Posterior vena cava (tissue), 2 donors: ENCODE results near the gene ZFP91. TPM values are rescaled to one million over a fixed set of nuclear protein-coding genes. Genes with fewer than 3 reads are reported as not detected.

Experiments
- DNase-seq: peaks from one replicate; pipeline ENCODE4 v3.0.0-alpha.2; 2020; ENCODE audit warnings: low spot score
- intact Hi-C, 2 donors: fragments of 100-400 bp; cut with DNase I; formaldehyde crosslinking; loops; one replicate each; pipeline versions ENCODE4 v1.14.1 to v1.14.2; 2022 to 2023
- total RNA-seq, 2 donors: library from RNA; stranded (reverse); fragmentation: NEBNext Ultra II Directional; extraction: Animal tissue kit (Norgen Biotek cat#: 25700); gene quantifications; one replicate each; pipeline ENCODE4 v1.2.1, GENCODE V29; 2021
- donor health status: DM: yes; HTN: yes; CAD: no.
- donor health status: DM: yes; HTN: yes; CAD: no.

Gene ZFP91
- total RNA-seq, 2 donors from 2014 or later = 48.8 to 60.6 TPM

DNA sequence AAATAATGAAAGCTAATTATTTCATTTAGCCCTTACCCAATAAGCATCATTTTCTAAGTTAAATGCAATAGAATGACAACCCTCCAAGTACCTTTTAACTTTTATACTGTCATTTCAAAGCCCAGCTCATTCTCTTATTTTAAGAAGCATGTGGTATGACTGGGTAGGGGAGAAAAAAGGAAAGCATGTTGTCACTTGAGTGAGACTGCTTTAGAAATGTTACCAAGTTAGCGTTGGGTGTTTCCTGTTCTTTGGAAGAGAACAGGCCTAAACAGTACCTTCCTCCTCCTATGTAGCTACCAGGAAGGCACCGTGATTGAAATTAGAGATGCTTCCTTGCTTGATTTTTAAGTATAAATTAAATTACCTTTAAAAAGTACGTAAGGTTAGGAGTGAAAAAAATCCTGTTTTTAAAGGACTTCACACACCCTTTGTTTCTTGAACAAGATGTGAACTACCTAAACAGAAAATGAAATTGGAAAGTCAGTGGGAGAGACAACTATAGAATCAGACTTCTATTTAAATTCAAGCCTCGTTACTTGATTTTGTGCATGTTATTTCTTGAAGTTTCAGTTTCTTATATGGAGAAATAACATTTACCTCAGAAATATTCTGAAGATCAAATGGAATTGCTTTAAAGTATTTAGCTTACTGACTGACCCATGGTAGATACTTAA lies 42.9 kb downstream of the ZFP91 start:
- intact Hi-C loops = loop anchor here in 1 of 2 donors (10.0 kb wide), 1 partner anchor 47 kb away; the partner anchor contains the start of genes LPXN and ZFP91

DNA sequence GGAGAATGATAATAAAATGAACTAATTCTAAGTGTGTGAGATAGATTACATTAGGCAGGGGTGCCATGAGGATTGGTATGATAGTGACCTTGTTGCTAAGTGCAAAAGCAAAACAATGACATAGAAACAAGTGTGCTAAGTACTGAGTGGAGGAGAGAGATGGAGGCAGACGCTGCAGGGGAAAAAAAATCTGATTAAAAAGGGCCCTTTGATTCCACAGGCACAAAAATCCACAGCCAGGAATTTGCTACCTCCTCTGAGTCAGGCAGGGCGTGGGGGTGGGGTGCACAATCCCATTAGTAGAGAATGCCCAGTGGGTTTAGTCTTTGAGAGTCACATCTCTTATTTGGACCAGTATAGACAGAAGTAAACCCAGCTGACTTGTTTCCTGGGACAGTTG lies 43.5 kb downstream of the ZFP91 start, which contains the start of gene CNTF:
CNTF (plus strand) TSS at position 322 of the 400 bp plus-strand sequence. CDS start 88 bp downstream, outside the sequence.
- no peak for DNase-seq
- intact Hi-C loops = loop anchor here in 1 of 2 donors (10.0 kb wide), 1 partner anchor 48 kb away; the partner anchor contains the start of genes LPXN and ZFP91

More for the DNA sequence above, 42.9 kb downstream of the ZFP91 start:
- DNase-seq = no peak

DNA sequence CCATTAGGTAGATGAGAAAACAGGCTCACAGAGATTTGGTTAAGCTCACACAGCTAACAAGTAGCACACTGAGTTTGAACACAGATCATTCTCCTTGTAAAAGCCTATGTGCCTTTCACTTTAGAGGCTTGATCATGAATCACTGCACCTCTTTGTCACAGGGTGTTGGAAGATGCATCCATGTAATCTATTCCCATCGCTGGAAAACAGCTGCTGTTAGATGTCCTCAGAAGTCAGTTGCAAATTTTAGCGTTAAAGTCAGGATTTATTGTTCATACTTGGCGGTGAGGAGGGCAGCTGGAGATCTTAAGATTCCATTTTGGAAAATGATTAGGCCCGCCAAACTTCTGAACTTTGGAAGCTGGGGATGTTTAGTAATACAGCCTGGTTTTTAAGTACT lies 46.2 kb downstream of the ZFP91 start:
- no peak for DNase-seq
- intact Hi-C loops = loop anchor here in 1 of 2 donors (10.0 kb wide), 1 partner anchor 50 kb away; the partner anchor contains the start of genes LPXN and ZFP91

DNA sequence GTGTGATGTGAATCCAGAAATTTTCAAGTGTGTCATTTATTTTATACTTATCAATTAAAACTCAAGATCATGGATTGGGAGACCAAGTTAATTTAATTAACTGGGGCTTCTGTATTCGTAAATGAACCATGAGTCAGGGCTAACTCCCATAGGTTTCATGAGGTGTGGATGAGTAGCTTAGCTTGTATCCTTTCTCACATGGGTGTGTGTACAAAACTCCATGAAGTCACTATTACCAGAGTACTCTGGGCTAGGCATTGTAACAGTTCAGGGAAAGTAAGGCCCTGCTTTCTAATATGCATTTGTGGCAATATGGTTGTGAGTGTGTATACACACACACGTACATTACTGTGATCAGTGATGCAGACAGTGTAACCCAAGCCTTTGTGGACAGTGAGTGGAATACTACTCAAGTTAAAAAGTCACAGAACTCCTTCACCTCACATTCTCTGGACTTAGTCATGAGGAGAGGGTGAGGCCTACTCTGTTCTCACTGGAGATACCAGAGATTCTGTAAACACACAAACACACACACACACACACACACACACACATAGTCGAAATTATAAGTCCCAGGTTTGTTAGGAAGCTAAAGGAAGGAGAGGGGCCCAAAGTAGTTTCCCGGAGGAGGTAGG lies 47.1 kb downstream of the ZFP91 start:
- intact Hi-C loops = loop anchor here in 1 of 2 donors (10.0 kb wide), 1 partner anchor 51 kb away; the partner anchor contains the start of genes LPXN and ZFP91

DNA sequence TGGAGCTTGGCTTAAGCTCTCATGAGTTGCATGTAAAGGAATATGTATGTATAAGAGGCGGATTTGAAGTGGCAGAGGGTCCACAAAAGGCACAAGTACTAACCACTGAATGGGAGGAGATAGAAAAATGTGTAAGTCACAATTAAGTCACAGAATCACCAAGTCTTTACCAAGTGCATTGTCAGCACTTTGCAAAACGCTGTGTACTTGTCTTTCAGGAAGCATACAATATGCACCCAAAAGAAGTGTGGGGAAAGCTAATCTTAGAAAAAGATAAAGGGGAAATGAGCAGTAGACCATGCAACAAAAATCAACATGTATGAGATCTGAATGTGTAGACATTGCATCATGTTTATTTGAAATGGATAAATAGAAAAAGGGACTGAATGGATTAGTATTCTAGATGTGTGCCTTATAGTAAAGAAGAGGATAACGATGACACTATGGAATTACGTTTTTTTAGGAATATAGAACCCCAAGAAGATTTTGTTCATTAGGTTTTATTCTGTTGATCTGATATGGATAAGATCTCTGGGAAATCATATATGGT lies 48.1 kb downstream of the ZFP91 start:
- DNase-seq = no peak
- intact Hi-C loops = loop anchor here in 1 of 2 donors (10.0 kb wide), 1 partner anchor 52 kb away; the partner anchor contains the start of genes LPXN and ZFP91

More for the DNA sequence above, 47.1 kb downstream of the ZFP91 start:
- no peak for DNase-seq

DNA sequence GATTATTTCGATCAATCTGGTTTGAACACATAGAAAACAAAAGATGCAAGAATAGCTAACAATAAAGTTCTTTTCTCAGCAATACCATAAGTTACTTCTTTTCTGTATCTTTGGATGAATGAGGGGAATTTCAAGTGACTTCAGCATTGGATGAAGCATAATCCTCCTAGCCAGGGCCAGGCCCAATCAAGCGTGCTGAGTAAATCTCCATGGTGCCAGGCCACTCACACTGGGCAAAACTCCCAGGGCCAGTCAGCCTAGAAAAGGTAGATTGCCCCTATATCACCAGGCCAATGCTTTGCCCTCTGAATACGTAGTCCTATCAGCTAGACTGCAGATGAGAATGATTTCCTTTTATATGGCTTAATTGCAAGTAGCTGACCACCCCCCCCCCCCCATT lies 49.6 kb downstream of the ZFP91 start:
- DNase-seq = no peak
- intact Hi-C loops = loop anchor here in 1 of 2 donors (10.0 kb wide), 1 partner anchor 54 kb away; the partner anchor contains the start of genes LPXN and ZFP91

DNA sequence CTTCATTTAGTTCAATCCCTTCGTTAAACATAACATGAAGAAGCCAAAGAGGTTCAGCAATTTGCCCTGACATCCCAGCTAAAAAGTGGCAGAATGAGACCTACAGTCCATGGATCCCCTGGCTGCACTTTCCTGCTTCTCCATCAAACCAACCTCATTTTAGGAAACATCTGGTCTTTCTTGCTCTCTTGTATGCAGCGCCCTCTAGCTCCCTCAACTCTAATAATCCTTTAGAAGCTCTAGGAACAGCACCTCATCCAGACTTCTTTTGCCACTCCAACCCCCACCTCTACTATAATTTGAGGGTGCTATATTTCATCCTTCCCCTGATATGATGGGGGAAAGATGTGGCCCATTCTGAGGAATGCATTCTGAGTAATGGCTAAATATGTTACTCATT lies 51.0 kb downstream of the ZFP91 start:
- intact Hi-C loops = loop anchor here in 1 of 2 donors (10.0 kb wide), 1 partner anchor 55 kb away; the partner anchor contains the start of genes LPXN and ZFP91
- no peak for DNase-seq

DNA sequence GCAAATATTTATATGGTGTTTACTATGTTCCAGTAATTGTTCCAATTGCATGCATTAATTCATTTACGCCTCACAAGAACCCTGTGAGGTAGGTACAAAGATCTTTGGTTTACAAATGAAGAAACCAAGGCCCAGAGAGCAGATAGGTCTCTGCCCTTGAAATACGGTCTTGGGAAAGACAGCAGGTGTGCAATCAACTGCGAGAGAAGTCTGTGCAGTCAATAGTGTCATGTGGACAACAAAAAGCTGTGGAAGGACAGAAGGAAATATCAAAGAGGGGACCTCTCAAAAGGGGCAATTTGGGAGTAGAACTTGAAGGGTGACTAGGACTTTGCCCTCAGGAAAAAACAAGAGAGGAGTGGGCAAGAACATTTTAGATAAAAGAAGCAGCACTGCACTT lies 52.5 kb downstream of the ZFP91 start:
- intact Hi-C loops = no loop called here
- no peak for DNase-seq

DNA sequence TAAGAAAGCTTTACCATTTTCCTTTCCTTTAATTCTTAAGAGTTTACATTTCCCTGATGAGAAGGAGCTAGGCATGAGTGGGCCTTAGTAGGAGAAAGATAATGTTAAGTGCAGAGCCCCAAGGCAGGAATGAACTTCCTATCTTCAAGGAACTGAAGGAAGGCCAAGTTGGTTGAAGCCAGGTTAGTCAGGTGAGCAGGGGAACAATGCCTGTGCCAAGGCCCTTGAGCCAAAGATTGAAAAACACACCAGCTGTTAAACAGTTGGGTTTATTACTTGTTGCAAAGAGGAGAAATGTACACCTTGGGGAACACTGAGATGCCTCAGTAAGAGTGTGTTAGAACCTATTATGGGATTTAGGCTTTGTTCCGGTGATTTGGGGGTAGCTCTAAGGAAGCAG lies 53.6 kb downstream of the ZFP91 start:
- DNase-seq = no peak
- intact Hi-C loops = no loop called here

DNA sequence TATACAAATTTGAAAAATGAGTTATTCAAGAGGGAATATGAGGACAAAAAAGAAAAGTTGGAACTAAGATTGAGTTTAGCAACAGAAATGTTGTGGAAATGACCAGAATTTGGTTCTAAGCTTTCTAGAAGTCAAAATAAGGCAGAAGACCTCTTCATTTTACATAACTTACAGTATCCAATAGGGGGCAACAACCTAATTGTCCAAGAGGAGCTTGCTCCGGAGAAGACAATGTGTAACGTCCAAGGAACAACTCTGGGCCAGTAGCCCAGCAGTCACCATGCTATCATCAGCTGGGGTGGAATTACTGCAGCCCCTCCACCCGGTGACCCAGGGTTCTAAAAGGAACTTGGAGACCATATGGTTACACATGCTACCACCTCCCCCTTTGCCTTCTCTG lies 57.7 kb downstream of the ZFP91 start:
- intact Hi-C loops = no loop called here
- no peak for DNase-seq

DNA sequence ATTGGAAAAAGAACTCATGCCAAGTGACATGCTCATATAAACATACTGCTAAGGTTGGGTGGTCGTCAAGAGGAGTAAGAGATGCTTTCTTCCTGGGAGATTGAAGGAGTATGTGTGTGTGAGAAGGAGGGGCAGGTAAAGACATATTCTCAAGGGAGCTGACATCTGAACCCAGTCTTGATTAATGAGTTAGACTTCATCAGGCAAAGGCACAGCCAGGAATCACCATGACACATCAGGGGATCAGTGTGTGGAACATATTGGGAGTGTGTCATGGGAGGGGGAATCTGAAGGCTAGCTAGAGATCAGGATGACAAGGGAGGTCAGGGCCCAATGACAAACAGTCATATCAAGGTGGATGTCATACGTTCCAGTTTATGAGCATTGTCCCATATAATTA lies 58.5 kb downstream of the ZFP91 start:
- no peak for DNase-seq
- intact Hi-C loops = no loop called here

DNA sequence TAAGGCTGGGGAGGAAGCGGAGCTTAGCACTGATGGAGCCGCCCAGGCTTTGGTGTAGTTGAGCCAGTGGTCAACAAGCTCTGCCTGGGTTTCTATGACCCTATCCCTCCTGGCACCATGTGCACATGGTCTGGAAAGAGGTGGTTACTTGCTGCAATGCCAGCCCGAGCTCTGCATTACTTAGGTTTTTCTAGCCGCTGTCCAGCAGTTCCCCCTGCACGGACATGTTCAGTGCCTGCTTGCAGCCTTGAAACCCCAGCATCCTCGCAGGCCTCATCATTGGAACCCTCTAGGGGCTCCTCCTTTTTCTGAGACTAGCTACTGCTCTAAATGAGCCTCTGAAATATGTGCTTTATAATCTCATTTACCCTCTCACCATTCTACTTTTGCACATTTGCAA lies 60.2 kb downstream of the ZFP91 start:
- no peak for DNase-seq
- intact Hi-C loops = no loop called here

DNA sequence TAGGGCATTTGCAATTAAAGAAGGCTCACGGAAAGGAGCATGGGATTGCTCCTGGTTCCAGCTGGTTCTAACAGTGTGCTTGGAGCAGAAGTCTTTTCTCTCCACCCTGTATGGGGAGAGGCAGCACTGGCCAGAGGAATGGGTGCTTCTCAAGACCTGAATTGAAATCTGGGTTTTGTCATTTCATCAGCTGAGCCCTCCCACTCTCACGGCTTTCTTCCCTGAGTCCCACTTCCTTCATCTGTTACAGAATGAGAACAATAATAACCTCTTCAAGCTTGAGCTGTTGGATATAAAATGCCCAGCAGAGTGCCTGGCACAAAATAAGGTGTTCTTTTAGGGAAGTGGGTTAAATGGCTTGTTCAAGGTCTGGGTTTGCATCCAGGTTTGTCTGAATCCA lies 60.8 kb downstream of the ZFP91 start:
- intact Hi-C loops = no loop called here
- DNase-seq = no peak

DNA sequence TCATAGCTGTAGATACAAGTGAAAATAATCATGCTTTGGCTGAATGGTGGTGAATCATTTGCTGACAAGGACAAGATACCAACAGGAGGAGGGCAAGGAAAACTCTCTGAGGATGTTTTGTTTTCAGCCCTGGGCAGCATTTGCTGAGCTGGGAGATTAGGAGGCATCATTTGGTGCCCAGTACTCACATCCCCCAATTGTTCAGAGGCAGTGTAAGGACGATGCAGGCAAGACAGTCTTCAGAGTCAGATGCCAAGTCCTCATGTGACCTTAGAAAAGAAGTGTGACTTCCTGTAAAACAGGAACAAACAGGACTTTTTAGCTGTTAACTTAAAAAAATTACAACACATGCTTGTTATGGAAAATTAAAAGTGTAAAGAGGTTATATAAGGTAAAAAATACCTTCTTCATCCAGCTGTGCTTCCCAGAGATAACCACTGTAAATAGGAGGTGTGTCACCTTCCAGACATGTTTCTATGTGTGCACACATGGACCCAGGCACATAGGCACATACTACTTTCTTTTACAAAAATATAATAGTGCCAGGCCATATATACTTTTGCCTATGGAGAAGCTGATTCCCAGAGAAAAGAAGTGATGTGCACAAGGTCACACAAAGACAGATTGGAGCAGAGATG lies 61.6 kb downstream of the ZFP91 start:
- no peak for DNase-seq

DNA sequence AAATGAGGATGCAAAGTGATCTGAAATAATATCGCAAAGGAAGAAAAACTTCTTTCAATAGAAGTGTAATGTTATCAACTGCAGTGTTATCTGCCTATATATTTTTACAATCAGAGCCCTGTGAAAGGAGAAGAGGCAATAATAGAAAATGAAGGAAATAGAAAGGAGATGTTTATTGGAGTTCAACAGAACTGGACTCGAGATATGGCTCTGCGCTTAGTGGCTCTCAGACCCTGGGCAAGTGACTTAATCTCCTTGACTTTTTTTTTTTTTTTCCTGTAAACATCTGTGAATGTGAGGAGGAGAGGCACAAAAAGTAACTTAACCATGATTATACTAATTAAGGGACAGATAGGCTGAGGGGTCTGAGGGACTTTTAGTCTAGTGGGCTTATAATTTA lies 62.5 kb downstream of the ZFP91 start:
- intact Hi-C loops = no loop called here
- DNase-seq = no peak

More for the DNA sequence above, 61.6 kb downstream of the ZFP91 start:
- intact Hi-C loops = no loop called here

DNA sequence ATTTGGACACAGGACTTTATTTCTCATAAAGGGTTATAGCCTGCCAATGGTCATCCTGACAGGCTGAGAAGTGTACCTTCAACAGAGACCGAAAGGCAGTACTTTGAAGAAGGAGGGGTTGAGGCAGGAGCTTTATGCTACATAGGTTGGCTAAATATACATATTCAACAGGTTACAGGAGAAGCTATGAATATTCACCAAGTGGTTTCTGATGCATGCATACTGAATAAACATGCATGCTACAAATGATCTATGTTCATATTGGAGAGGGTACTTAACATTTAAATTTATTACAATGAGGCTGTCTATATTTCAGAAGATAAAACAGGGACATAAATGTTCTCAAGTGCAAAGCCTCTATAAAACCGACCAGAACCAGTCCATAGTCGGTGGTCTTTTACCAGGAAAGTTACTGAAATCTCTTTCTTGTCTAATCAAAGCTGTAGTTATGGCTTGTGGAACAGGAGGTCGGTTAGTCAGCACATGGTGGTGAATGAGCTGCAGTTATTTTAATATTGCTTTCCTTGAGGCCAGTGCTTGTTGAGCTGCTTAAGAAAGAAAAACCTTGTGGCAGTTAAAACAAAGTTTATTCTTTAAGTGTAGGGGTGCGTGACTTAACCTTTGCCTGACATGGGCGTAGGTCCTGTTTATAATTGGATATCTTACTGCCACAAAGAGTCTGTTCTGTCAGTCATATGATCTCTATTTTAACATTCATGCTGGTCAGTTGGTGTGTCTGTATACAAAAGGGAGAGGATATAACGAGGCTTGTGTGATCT lies 63.1 kb downstream of the ZFP91 start:
- intact Hi-C loops = no loop called here

DNA sequence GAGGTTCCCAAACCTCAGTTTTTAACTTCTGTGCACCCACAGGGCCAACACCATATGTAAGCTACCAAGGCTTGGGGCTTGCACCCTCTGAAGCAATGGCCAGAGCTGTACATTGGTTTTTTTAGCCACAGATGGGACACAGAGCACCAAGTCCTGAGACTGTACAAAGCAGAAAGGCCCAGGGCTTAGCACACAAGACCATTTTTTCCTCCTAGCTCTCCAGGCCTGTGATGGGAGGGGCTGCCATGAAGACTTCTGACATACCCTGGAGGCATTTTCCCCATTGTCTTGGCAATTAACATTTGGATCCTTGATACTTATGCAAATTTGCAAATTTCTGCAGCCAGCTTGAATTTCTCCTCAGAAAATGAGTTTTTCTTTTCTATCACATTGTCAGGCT lies 67.0 kb downstream of the ZFP91 start:
- DNase-seq = no peak
- intact Hi-C loops = no loop called here

More for the DNA sequence above, 63.1 kb downstream of the ZFP91 start:
- no peak for DNase-seq

DNA sequence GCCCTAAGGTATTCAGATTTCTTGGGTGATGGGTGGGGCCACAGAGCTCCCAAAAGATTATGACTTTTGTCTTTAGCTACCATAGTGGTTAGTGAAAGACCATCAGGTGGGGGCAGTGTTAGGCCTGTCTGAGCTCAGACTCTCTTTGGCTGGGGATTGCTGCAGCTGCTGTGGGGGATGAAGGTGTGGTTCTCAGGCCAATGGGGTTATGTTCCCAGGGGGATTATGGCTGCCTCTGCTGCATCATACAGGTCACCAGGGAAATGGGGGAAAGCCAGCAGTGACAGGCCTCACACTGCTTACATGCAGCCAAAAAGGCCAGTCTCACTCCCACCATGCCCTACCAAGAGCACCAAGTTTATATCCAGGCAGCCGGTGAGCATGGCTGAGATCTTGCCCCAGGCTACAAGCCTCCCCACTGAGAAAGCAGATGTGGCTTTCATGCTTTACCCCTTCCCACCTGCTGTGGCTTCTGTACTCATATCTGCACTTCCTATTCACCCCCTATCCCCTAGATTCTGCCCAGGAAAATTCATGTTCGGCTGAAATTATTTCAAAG lies 68.4 kb downstream of the ZFP91 start:
- DNase-seq = no peak
- intact Hi-C loops = no loop called here
